DMS153 (cell line): ENCODE results near the gene FAM186B.

Experiments used
- DNase-seq: peaks from one replicate; lab custom pipeline; 2025; lab: John Stamatoyannopoulos, UW

FAM186B gene

GRCh38 chr12:49552014-49552413 lies 53.4 kb downstream of the FAM186B start:
- DNase-seq = no peak

GRCh38 chr12:49550693-49551252 lies 54.7 kb downstream of the FAM186B start:
- no peak for DNase-seq

GRCh38 chr12:49549735-49550692 lies 55.4 kb downstream of the FAM186B start:
- peak; percentile 79 for DNase-seq

GRCh38 chr12:49548822-49549648 lies 56.4 kb downstream of the FAM186B start:
- DNase-seq = peak; percentile 13

GRCh38 chr12:49548481-49548821 lies 57.0 kb downstream of the FAM186B start:
- no peak for DNase-seq

GRCh38 chr12:49547090-49547690 lies 58.2 kb downstream of the FAM186B start:
- DNase-seq = no peak

- no peak for DNase-seq
Measured at GRCh38 chr12:49546481-49546880, 59.0 kb downstream of the FAM186B start.

GRCh38 chr12:49545815-49546214 lies 59.6 kb downstream of the FAM186B start:
- DNase-seq = no peak

GRCh38 chr12:49543914-49544815 lies 61.3 kb downstream of the FAM186B start:
- DNase-seq = no peak

- DNase-seq = no peak
Measured at GRCh38 chr12:49543221-49543913, 62.1 kb downstream of the FAM186B start.

GRCh38 chr12:49542592-49543160 lies 62.8 kb downstream of the FAM186B start:
- no peak for DNase-seq

GRCh38 chr12:49541911-49542505 lies 63.4 kb downstream of the FAM186B start:
- no peak for DNase-seq

GRCh38 chr12:49541140-49541861 lies 64.1 kb downstream of the FAM186B start:
- no peak for DNase-seq

GRCh38 chr12:49540229-49541139 lies 65.0 kb downstream of the FAM186B start:
- peak; percentile 38 for DNase-seq

GRCh38 chr12:49539406-49540228 lies 65.8 kb downstream of the FAM186B start:
- DNase-seq = no peak

GRCh38 chr12:49538510-49539403 lies 66.7 kb downstream of the FAM186B start, which contains the start of gene KCNH3:
Gene KCNH3 (plus strand): TSS chr12:49539030. CDS start chr12:49539417, 387 bp downstream.
- DNase-seq = peak; percentile 39
